H1 (cell line): ENCODE results near the gene AGBL1. TPM values are rescaled to one million over a fixed set of nuclear protein-coding genes. Genes with fewer than 3 reads are reported as not detected.

ENCODE experiments used
- CTCF ChIA-PET: fragments of 300-600 bp; sonication (Branson Sonifier 250); formaldehyde crosslinking; loops from one replicate; lab custom pipeline; 2021; ENCODE audit not compliant: partially characterized antibody; lab: Charles Lee
- POLR2A ChIA-PET: fragments of 300-600 bp; sonication (Branson Sonifier 250); formaldehyde crosslinking; loops from one replicate; lab custom pipeline; 2021; ENCODE audit warnings: inconsistent platforms; ENCODE audit not compliant: partially characterized antibody; lab: Charles Lee
- DNase-seq, 2 experiments: peaks; one replicate each; pipeline versions ENCODE4 v3.0.0 to v3.0.0-alpha.2; 2010 to 2022; ENCODE audit warnings: low spot score in 2 of 2, low read depth in 1 of 2, mixed read lengths in 1 of 2
- FAIRE-seq: peaks from 2 replicates; lab custom pipeline; 2011; peaks lifted over from hg19 to GRCh38; lab: Jason Lieb, UNC
- H2AFZ ChIP-seq: 2 replicates; pipeline ENCODE4 v1.8.1; 2012; ENCODE audit warnings: low read length, inconsistent platforms
- H2AK5ac ChIP-seq: 2 replicates; pipeline ENCODE4 v1.6.1; 2013; ENCODE audit warnings: low read depth, low read length
- H2BK120ac ChIP-seq: replicated peaks from 2 replicates; pipeline ENCODE3; 2013; ENCODE audit warnings: low read depth, low read length, inconsistent platforms
- H2BK12ac ChIP-seq: 2 replicates; pipeline ENCODE4 v1.6.1; 2013; ENCODE audit warnings: low read depth, low read length
- H2BK15ac ChIP-seq: 2 replicates; pipeline ENCODE4 v1.6.1; 2013; ENCODE audit warnings: low read length
- H2BK20ac ChIP-seq: 2 replicates; pipeline ENCODE4 v1.6.1; 2013; ENCODE audit warnings: low read length
- H2BK5ac ChIP-seq: 2 replicates; pipeline ENCODE4 v1.6.1; 2013; ENCODE audit warnings: low read depth, low read length
- H3K14ac ChIP-seq: 2 replicates; pipeline ENCODE4 v1.6.1; 2013; ENCODE audit warnings: inconsistent platforms; ENCODE audit not compliant: insufficient read length
- H3K18ac ChIP-seq: 2 replicates; pipeline ENCODE4 v1.6.1; 2013; ENCODE audit warnings: low read length; ENCODE audit errors: extremely low read depth
- H3K23ac ChIP-seq: 2 replicates; pipeline ENCODE4 v1.6.1; 2013; ENCODE audit warnings: inconsistent platforms; ENCODE audit not compliant: insufficient read length
- H3K23me2 ChIP-seq: 2 replicates; pipeline ENCODE4 v1.6.1; 2013; ENCODE audit warnings: low read depth, low read length
- H3K27ac ChIP-seq: 2 replicates; pipeline ENCODE4 v1.6.1; 2011; ENCODE audit warnings: low read depth, low read length, inconsistent platforms
- H3K27me3 ChIP-seq, 4 experiments: replicated peaks in 1 of 4; 1 replicate in 1 of 4; 2 replicates in 3 of 4; pipeline versions ENCODE4 v1.6.1 to v1.8.1; 2011 to 2013; ENCODE audit warnings: low read length in 3 of 4, mild to moderate bottlenecking in 3 of 4, inconsistent platforms in 2 of 4, mixed read lengths in 2 of 4, moderate library complexity in 1 of 4; ENCODE audit not compliant: control insufficient read depth in 3 of 4, insufficient read depth in 3 of 4; ENCODE audit errors: extremely low read depth in 1 of 4
- H3K36me3 ChIP-seq, 4 experiments: 2 replicates each; pipeline versions ENCODE4 v1.6.1 to v1.8.1; 2011 to 2013; ENCODE audit warnings: mild to moderate bottlenecking in 4 of 4, low read length in 3 of 4, moderate library complexity in 2 of 4, control low read depth in 1 of 4, inconsistent platforms in 1 of 4; ENCODE audit not compliant: insufficient read depth in 4 of 4, control insufficient read depth in 2 of 4
- H3K4ac ChIP-seq: replicated peaks from 2 replicates; pipeline ENCODE3; 2013; ENCODE audit warnings: low read length, low read depth, mixed read lengths, inconsistent platforms; ENCODE audit not compliant: insufficient read length
- H3K4me1 ChIP-seq, 4 experiments: replicated peaks in 1 of 4; 1 replicate in 1 of 4; 2 replicates in 3 of 4; pipeline versions ENCODE4 v1.6.1 to v1.8.1; 2011 to 2013; ENCODE audit warnings: low read length in 3 of 4, inconsistent platforms in 2 of 4, mixed read lengths in 1 of 4; ENCODE audit not compliant: insufficient read depth in 4 of 4, control insufficient read depth in 3 of 4
- H3K4me2 ChIP-seq, 2 experiments: 2 replicates each; pipeline versions ENCODE4 v1.6.1 to v1.8.1; 2011 to 2013; ENCODE audit warnings: low read depth in 2 of 2, low read length in 2 of 2, control low read depth in 1 of 2, inconsistent platforms in 1 of 2, mild to moderate bottlenecking in 1 of 2; ENCODE audit not compliant: insufficient read depth in 1 of 2
- H3K4me3 ChIP-seq, 4 experiments: fragments of 200-600, 300-600 bp in 1 of 4; sonication (generic), shearing (Covaris generic), sonication (Bioruptor Twin) in 1 of 4; 2 replicates each; pipeline versions ENCODE4 v1.5.1 to v1.8.1; 2011 to 2016; ENCODE audit warnings: low read length in 4 of 4, low read depth in 3 of 4, control low read depth in 2 of 4, inconsistent platforms in 2 of 4, mild to moderate bottlenecking in 2 of 4, mixed read lengths in 1 of 4, moderate library complexity in 1 of 4; ENCODE audit not compliant: insufficient read depth in 2 of 4; ENCODE audit errors: extremely low read depth in 1 of 4
- H3K56ac ChIP-seq: replicated peaks from 2 replicates; pipeline ENCODE3; 2013; ENCODE audit warnings: low read depth, mild to moderate bottlenecking, mixed read lengths, low read length, inconsistent platforms; ENCODE audit not compliant: insufficient read length
- H3K79me1 ChIP-seq: 2 replicates; pipeline ENCODE4 v1.6.1; 2013; ENCODE audit warnings: low read depth, low read length, control low read depth
- H3K79me2 ChIP-seq, 2 experiments: 2 replicates each; pipeline versions ENCODE4 v1.6.1 to v1.8.1; 2012 to 2013; ENCODE audit warnings: low read length in 2 of 2, mild to moderate bottlenecking in 2 of 2, inconsistent platforms in 1 of 2; ENCODE audit not compliant: insufficient read depth in 2 of 2, control insufficient read depth in 1 of 2
- H3K9ac ChIP-seq, 4 experiments: replicated peaks in 1 of 4; 1 replicate in 1 of 4; 2 replicates in 3 of 4; pipeline versions ENCODE4 v1.6.1 to v1.8.1; 2011 to 2013; ENCODE audit warnings: low read depth in 3 of 4, low read length in 3 of 4, control low read depth in 2 of 4, mild to moderate bottlenecking in 2 of 4, moderate library complexity in 2 of 4, inconsistent platforms in 1 of 4; ENCODE audit errors: extremely low read depth in 1 of 4
- H3K9me3 ChIP-seq, 2 experiments: 2 replicates each; pipeline versions ENCODE4 v1.6.1 to v1.8.1; 2012 to 2013; ENCODE audit warnings: mild to moderate bottlenecking in 2 of 2, moderate library complexity in 2 of 2, control low read depth in 1 of 2, inconsistent platforms in 1 of 2, low read depth in 1 of 2, low read length in 1 of 2, mixed read lengths in 1 of 2; ENCODE audit not compliant: insufficient read depth in 2 of 2
- H4K20me1 ChIP-seq, 2 experiments: replicated peaks in 1 of 2; 2 replicates each; pipeline versions ENCODE3 to v1.8.1; 2011 to 2013; ENCODE audit warnings: inconsistent platforms in 2 of 2, low read length in 2 of 2, mild to moderate bottlenecking in 1 of 2; ENCODE audit not compliant: insufficient read depth in 2 of 2, control insufficient read depth in 1 of 2
- H4K5ac ChIP-seq: 2 replicates; pipeline ENCODE4 v1.6.1; 2013; ENCODE audit warnings: low read length, low read depth, mixed read lengths, inconsistent platforms; ENCODE audit not compliant: insufficient read length
- H4K8ac ChIP-seq: 2 replicates; pipeline ENCODE4 v1.8.0; 2013; ENCODE audit warnings: mild to moderate bottlenecking, moderate library complexity, low read length, inconsistent platforms; ENCODE audit not compliant: insufficient read depth; ENCODE audit errors: extremely low read depth
- H4K91ac ChIP-seq: replicated peaks from 2 replicates; pipeline ENCODE3; 2013; ENCODE audit warnings: low read length, mixed read lengths, inconsistent platforms; ENCODE audit not compliant: insufficient read length
- BCL11A ChIP-seq, 2 experiments: IDR thresholded peaks; one replicate each; pipeline ENCODE4 v1.6.1; 2011; ENCODE audit warnings: low read depth in 2 of 2, low read length in 2 of 2, mild to moderate bottlenecking in 2 of 2
- CEBPB ChIP-seq: IDR thresholded peaks from 2 replicates; pipeline ENCODE4 v1.6.1; 2012; ENCODE audit warnings: low read depth, low read length
- EGR1 ChIP-seq: IDR thresholded peaks from 2 replicates; pipeline ENCODE4 v1.6.1; 2011; ENCODE audit warnings: low read depth, low read length, borderline replicate concordance
- EZH2 ChIP-seq: fragments of 200-600 bp; sonication (generic); IDR thresholded peaks from 2 replicates; pipeline ENCODE4 v1.7.1; 2012; ENCODE audit warnings: low read depth, mild to moderate bottlenecking, moderate library complexity, low read length, inconsistent platforms; ENCODE audit not compliant: severe bottlenecking
- KDM1A ChIP-seq: fragments of 200-600, 300-600 bp; sonication (generic); IDR thresholded peaks from 2 replicates; pipeline ENCODE4 v1.7.1; 2016; ENCODE audit warnings: mild to moderate bottlenecking, low read length, borderline replicate concordance
- RAD21 ChIP-seq, 2 experiments: IDR thresholded peaks in 1 of 2; conservative IDR thresholded peaks in 1 of 2; 2 replicates each; pipeline ENCODE4 v1.6.1; 2011; ENCODE audit warnings: low read depth in 2 of 2, low read length in 2 of 2, improper control_type of control experiment in 1 of 2, inconsistent platforms in 1 of 2, mild to moderate bottlenecking in 1 of 2, moderate library complexity in 1 of 2
- RFX5 ChIP-seq: IDR thresholded peaks from 2 replicates; pipeline ENCODE4 v1.6.1; 2011; ENCODE audit warnings: low read depth, low read length, improper control_type of control experiment, borderline replicate concordance
- RXRA ChIP-seq: IDR thresholded peaks from 2 replicates; pipeline ENCODE4 v1.6.1; 2011; ENCODE audit warnings: low read depth, mild to moderate bottlenecking, low read length, moderate library complexity; ENCODE audit not compliant: insufficient read depth
- SP1 ChIP-seq: IDR thresholded peaks from 2 replicates; pipeline ENCODE4 v1.6.1; 2011; ENCODE audit warnings: low read depth, low read length
- SP4 ChIP-seq: IDR thresholded peaks from 2 replicates; pipeline ENCODE4 v1.6.1; 2012; ENCODE audit warnings: low read length, inconsistent platforms
- TAF1 ChIP-seq: IDR thresholded peaks from 2 replicates; pipeline ENCODE4 v1.6.1; 2011; ENCODE audit warnings: mild to moderate bottlenecking, low read depth, low read length
- WGBS, 2 experiments: shearing (Covaris generic) in 1 of 2; methylation state at CpG; one replicate each; pipeline versions ENCODE4 v1.1.6 to v1.1.7; 2013 to 2015; ENCODE audit warnings: low lambda C conversion rate in 2 of 2, mixed read lengths in 2 of 2, inconsistent platforms in 1 of 2, low coverage in 1 of 2, missing lambda C conversion rate in 1 of 2; ENCODE audit not compliant: insufficient replicate concordance in 2 of 2, insufficient coverage in 1 of 2, insufficient read length in 1 of 2; ENCODE audit errors: extremely low coverage in 1 of 2, missing lambda C conversion rate in 1 of 2; 5-methylcytosine and 5-hydroxymethylcytosine counted together
- polyA plus RNA-seq, 7 experiments: library from polyadenylated mRNA; depleted of rRNA in 3 of 7; stranded (reverse) in 5 of 7; unstranded in 2 of 7; fragments of >200 nt in 5 of 7; fragments of 200-250 nt in 2 of 7; gene quantifications; 1 replicate in 5 of 7; 2 replicates in 1 of 7; 4 replicates in 1 of 7; pipeline versions ENCODE4 v1.2.1 to v1.2.3, GENCODE V29; 2011 to 2013; ENCODE audit warnings: missing spikeins in 2 of 7, mixed read lengths in 2 of 7
- total RNA-seq: library from RNA; stranded (reverse); fragmentation: NEBNext Ultra II Directional; extraction: Animal tissue kit (Norgen Biotek cat#: 25700); gene quantifications from 2 replicates; pipeline ENCODE4 v1.2.1, GENCODE V29; 2021
- TF ChIP-seq, protein P1 (sequence below): IDR thresholded peaks from 2 replicates; pipeline ENCODE4 v1.6.1; 2012; ENCODE audit warnings: low read length, inconsistent platforms
- TF ChIP-seq, protein P2 (sequence below): IDR thresholded peaks from 2 replicates; pipeline ENCODE4 v1.6.1; 2012; ENCODE audit warnings: inconsistent platforms

The AGBL1 gene
- total and polyA plus RNA-seq, 2 of the 8 experiments (the other 6 are each of a cell fraction or from before 2014, with no cell fraction given), result not detected

DNA sequence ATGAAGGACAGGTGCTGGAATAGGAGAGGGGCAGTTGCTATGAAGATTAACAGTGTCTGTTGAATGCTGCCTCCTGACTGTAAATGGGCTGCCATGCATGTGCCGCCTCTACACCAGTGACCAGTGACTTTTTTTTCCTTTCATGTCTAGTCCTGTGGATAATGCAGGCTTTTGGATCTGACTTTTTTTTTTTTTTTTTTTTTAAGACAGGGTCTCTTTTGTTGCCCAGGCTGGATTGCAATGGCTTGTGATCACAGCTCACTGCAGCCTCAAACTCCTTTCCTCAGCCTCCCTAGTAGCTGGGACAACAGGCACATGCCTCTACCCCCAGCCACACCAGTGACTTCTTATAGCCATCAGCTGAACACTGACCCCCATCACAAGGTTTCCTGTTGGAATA lies 41.2 kb upstream of the AGBL1 start:
- Histone ChIP-seq H4K91ac (no peak overlapping the region), H3K27ac (no peak overlapping the region), H4K8ac (no peak overlapping the region), H3K9ac (no peak overlapping the region), H3K79me2 (no peaks in the 10 kb centered on the region), H3K18ac (no peak overlapping the region), H2BK120ac (no peak overlapping the region), H3K56ac (no peak overlapping the region), H3K4me2 (no peak overlapping the region), H3K79me1 (no peaks in the 10 kb centered on the region), H2AFZ (no peak overlapping the region), H2BK5ac (no peak overlapping the region), H3K23ac (no peak overlapping the region), H3K14ac (no peak overlapping the region), H2BK12ac (no peak overlapping the region), H3K4me3 (no peak overlapping the region), H3K27me3 (no peaks in the 10 kb centered on the region), H4K20me1 (no peaks in the 10 kb centered on the region), H3K23me2 (no peaks in the 10 kb centered on the region), H3K4me1 (peaks cover 2 to 16% (median 7%) of the 10 kb centered on the region in 4 experiments; a peak in 5 of 7 replicates), H4K5ac (no peak overlapping the region), H2BK20ac (no peak overlapping the region), H3K4ac (no peak overlapping the region), H3K9me3 (no peaks in the 10 kb centered on the region), H3K36me3 (no peaks in the 10 kb centered on the region), H2BK15ac (no peak overlapping the region), H2AK5ac (no peak overlapping the region)
- ChIA-PET CTCF (interaction anchor here (0.9 to 1.6 kb wide), 2 partner anchors 37 to 75 kb away, joined by 3 read pairs; no protein-coding TSS in a partner anchor), POLR2A (no interaction called here)
- DNase-seq (no peak), FAIRE-seq (no peak)
- 100% methylated on average over 1 of the region's 1 CpG; no CpG with 5 or more reads in 1 of the 2 experiments for WGBS, 2 experiments
- TF ChIP-seq, protein P1, sequence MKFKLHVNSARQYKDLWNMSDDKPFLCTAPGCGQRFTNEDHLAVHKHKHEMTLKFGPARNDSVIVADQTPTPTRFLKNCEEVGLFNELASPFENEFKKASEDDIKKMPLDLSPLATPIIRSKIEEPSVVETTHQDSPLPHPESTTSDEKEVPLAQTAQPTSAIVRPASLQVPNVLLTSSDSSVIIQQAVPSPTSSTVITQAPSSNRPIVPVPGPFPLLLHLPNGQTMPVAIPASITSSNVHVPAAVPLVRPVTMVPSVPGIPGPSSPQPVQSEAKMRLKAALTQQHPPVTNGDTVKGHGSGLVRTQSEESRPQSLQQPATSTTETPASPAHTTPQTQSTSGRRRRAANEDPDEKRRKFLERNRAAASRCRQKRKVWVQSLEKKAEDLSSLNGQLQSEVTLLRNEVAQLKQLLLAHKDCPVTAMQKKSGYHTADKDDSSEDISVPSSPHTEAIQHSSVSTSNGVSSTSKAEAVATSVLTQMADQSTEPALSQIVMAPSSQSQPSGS, result no peak
- TF ChIP-seq BCL11A (IDR thresholded peaks at IDR 0.05; ENCODE audit: low read depth in 2 of 2, low read length in 2 of 2), result no peak
- no peak for TF ChIP-seq TAF1
- TF ChIP-seq EGR1, result no peak
- TF ChIP-seq KDM1A, result no peak
- TF ChIP-seq RAD21 (IDR thresholded peaks at IDR 0.05 in 1 of 2, conservative IDR thresholded peaks at IDR 0.05 in 1 of 2; ENCODE audit: low read depth in 2 of 2, low read length in 2 of 2), result no peak
- TF ChIP-seq EZH2, result no peak
- no peak for TF ChIP-seq SP1
- TF ChIP-seq CEBPB, result no peak
- TF ChIP-seq RXRA, result no peak
- TF ChIP-seq SP4, result no peak
- no peak for TF ChIP-seq RFX5
- TF ChIP-seq, protein P2, sequence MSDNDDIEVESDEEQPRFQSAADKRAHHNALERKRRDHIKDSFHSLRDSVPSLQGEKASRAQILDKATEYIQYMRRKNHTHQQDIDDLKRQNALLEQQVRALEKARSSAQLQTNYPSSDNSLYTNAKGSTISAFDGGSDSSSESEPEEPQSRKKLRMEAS, result no peak
